GM06990 (cell line): ENCODE measurements around the gene BCL2L2.
A peak's percentile ranks its signal among the peaks of the same experiment; 100 is the strongest.
"Not testable (repeated sequence)": the region's sequence is repeated elsewhere in the genome, so short reads cannot be mapped to it uniquely, and the experiment has no call there.

Experiments
- DNase-seq: peaks from one replicate; pipeline ENCODE4 v3.0.0-alpha.2; 2011; ENCODE audit not compliant: insufficient read length; ENCODE audit errors: extremely low read depth
- H3K27me3 ChIP-seq: replicated peaks from 2 replicates; pipeline ENCODE4 v1.6.0; 2011; ENCODE audit warnings: low read length; ENCODE audit not compliant: control insufficient read depth, insufficient read depth
- H3K36me3 ChIP-seq: 2 replicates; pipeline ENCODE4 v1.5.1; 2011; ENCODE audit warnings: low read length; ENCODE audit not compliant: control insufficient read depth, insufficient read depth
- H3K4me3 ChIP-seq: replicated peaks from 2 replicates; pipeline ENCODE4 v1.5.1; 2011; ENCODE audit warnings: low read depth, mild to moderate bottlenecking, control low read depth, low read length
- TF ChIP-seq, protein P1 (sequence below): IDR thresholded peaks from 2 replicates; pipeline ENCODE4 v1.5.1; 2011; ENCODE audit warnings: low read length, control low read depth, mild to moderate bottlenecking, inconsistent platforms; ENCODE audit not compliant: insufficient read depth, poor library complexity, severe bottlenecking

The BCL2L2 gene, protein sequence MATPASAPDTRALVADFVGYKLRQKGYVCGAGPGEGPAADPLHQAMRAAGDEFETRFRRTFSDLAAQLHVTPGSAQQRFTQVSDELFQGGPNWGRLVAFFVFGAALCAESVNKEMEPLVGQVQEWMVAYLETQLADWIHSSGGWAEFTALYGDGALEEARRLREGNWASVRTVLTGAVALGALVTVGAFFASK

DNA sequence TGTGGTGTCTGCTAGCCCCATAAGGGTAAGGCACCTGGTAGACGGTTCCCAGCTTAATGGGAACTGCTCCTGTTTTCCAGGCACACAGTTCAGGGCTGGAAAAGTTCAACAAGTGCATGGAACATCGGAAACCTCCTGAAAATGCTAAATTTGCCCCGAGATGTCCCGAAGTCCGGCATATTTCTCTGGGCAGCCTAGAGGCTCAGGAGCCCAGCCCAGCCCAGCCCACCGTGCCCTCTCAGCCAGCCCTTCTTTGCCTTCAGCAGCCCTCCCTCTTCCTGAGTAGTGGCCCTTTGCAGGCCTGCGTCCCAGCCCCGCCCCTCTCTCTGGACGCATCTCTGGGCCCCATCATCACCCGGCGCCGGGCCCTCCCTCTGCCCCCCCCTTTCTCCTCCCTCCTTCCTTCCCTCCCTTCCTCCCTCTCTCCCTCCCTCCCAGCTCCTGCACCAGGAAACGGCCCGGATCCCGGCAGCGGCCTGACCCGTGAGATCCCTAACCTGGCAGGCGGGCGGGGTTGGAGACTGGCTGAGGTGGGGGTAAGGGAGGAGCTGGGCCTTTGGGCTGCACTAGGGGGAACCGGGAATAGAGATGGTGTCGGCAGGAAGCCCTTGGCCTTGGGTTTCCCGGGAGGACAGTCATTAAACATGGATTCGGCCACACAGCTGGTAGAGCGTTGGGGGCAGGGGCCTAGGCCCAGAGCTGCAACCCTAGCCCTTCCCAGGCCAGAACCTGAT lies at the start of gene BCL2L2:
Gene BCL2L2, plus strand, starts transcription at position 422 of the 734 bp plus-strand sequence. CDS start 935 bp downstream, outside the sequence.
- DNase-seq, result peak; percentile 72
- Histone ChIP-seq H3K27me3 (no peaks in the 10 kb centered on the region), H3K36me3 (peaks cover 12% of the 10 kb centered on the region), H3K4me3 (peak within 1 kb of the TSS; percentile 95)
- TF ChIP-seq, protein P1, sequence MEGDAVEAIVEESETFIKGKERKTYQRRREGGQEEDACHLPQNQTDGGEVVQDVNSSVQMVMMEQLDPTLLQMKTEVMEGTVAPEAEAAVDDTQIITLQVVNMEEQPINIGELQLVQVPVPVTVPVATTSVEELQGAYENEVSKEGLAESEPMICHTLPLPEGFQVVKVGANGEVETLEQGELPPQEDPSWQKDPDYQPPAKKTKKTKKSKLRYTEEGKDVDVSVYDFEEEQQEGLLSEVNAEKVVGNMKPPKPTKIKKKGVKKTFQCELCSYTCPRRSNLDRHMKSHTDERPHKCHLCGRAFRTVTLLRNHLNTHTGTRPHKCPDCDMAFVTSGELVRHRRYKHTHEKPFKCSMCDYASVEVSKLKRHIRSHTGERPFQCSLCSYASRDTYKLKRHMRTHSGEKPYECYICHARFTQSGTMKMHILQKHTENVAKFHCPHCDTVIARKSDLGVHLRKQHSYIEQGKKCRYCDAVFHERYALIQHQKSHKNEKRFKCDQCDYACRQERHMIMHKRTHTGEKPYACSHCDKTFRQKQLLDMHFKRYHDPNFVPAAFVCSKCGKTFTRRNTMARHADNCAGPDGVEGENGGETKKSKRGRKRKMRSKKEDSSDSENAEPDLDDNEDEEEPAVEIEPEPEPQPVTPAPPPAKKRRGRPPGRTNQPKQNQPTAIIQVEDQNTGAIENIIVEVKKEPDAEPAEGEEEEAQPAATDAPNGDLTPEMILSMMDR, result no peak

DNA sequence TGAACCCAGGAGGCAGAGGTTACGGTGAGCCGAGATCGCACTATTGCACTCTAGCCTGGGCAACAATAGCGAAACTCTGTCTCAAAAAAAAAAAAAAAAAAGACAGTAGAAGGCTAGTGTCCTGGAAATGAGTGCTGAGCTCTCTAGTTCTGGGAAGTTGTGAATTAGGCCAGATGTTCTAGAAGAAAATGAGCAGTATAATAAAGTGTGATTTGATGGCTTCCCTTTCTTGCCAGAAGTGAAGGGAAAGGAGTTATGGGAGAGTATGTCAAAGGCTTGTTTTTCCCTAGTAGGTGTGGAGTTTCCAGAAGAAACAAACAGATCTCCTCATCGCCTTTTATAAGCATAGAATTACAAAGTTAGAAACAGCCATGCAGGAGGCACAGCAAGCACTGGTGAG lies 48.4 kb upstream of the BCL2L2 start:
- Histone ChIP-seq H3K27me3 (no peaks in the 10 kb centered on the region), H3K36me3 (no peaks in the 10 kb centered on the region), H3K4me3 (no peak overlapping the region)
- TF ChIP-seq, protein P1, result no peak
- DNase-seq, result no peak

DNA sequence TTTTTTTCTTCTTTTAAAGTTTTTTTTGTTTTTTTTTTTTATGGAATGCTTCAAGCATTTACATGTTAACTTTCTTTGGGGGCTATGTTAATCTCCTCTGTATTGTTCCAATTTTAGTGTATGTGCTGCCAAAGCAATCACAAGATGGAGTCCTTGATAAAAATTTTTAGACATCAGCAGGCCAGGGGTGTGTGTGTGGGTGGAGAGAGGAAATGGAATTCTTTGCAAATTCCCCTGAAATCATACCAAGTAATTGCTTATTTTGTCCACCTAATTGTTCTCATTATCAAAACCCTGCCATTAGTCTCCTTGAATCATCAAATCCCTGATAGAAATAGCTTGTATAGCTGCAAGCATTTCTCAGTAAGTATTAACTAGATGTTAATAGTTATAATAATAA lies 47.2 kb upstream of the BCL2L2 start:
- H3K27me3 ChIP-seq, result no peaks in the 10 kb centered on the region
- no peaks in the 10 kb centered on the region for H3K36me3 ChIP-seq
- DNase-seq, result no peak
- H3K4me3 ChIP-seq, result no peak overlapping the region
- TF ChIP-seq, protein P1, result no peak

DNA sequence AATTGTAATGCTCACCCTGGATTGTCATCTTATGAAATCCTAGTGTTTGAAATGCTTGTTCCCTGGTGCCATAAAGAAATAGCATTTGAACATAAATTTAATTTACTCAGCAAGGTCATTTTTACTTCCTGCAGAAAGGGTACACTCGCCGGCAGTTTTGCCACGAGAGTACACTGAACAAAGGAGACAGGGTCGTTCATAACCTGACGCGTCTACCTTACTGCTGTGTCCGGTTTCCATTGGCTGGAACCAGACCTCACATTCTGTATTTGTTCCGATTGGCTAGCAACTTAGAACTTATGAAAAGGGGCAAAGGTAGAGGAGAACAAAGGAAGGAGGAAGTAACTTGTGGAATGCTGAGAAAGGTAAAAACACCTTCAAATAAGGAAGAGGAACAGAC lies 45.8 kb upstream of the BCL2L2 start:
- H3K36me3 ChIP-seq, H3K27me3 ChIP-seq, DNase-seq, H3K4me3 ChIP-seq: not testable (repeated sequence)

DNA sequence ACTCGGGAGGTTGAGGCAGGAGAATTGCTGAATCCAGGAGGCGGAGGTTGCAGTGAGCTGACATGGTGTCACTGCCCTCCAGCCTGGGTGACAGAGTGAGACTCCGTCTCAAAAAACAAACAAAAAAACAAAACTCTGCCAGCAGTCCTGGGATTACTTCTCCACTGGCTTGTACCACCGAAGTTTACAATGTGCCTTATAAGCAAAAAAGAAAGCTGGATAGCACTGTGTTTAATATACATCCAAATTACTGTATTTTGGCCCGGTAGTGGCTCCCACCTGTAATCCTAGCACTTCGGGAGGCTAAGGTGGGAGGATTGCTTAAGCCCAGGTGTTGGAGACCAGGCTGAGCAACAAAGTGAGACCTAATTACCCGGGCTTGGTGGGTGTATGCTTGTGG lies 37.4 kb upstream of the BCL2L2 start:
- DNase-seq, result no peak
- no peak overlapping the region for H3K4me3 ChIP-seq
- no peaks in the 10 kb centered on the region for H3K27me3 ChIP-seq
- H3K36me3 ChIP-seq, result peaks cover 2% of the 10 kb centered on the region
- TF ChIP-seq, protein P1, result no peak

DNA sequence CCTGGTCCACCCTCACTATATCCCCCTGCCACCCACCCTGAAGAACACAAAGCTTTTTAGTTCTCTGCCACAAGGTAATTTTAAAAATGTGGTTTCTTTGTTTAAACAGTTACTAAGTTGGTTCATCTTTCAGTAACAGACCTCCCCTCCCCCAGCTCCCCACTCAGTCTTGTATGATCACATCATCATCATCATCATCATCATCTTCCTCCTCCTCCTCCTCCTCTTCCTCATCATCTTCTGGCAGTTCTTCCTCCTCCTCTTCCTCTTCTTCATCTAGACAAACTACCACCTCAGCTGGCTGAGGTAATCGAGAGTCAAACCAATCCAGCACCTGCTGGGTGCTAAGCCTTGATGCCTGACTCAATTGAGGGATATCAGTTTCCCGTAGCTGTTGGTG lies 31.2 kb upstream of the BCL2L2 start:
- TF ChIP-seq, protein P1, result no peak
- no peak overlapping the region for H3K4me3 ChIP-seq
- no peak for DNase-seq
- peaks cover 16% of the 10 kb centered on the region for H3K36me3 ChIP-seq
- H3K27me3 ChIP-seq, result no peaks in the 10 kb centered on the region
